Measurements from ENCODE around the gene TNFAIP3.

DNA sequence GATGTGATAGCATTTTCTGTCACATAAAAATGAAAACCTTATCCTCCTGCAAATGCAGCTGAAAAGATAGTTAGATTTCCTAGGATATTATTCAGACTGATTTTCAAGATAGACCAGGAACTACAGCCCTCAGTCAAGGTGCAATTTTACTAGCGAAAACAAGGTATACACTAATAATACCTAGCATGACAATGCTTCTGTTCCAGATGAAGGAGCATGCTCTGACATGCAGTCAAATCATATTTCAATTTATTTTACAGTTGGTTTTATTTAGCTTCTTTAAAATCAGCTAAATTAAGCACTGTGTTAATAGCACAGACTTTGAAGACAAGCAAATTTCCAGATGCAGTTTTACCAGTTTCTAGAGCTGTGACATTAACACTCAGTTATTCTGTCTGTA lies 14.2 kb upstream of the TNFAIP3 start:
- TF ChIP-seq EZH2 (IDR thresholded peaks at IDR 0.05; ENCODE audit: borderline replicate concordance, low read depth, low read length, severe bottlenecking), result no peak
- TF ChIP-seq, protein P1, sequence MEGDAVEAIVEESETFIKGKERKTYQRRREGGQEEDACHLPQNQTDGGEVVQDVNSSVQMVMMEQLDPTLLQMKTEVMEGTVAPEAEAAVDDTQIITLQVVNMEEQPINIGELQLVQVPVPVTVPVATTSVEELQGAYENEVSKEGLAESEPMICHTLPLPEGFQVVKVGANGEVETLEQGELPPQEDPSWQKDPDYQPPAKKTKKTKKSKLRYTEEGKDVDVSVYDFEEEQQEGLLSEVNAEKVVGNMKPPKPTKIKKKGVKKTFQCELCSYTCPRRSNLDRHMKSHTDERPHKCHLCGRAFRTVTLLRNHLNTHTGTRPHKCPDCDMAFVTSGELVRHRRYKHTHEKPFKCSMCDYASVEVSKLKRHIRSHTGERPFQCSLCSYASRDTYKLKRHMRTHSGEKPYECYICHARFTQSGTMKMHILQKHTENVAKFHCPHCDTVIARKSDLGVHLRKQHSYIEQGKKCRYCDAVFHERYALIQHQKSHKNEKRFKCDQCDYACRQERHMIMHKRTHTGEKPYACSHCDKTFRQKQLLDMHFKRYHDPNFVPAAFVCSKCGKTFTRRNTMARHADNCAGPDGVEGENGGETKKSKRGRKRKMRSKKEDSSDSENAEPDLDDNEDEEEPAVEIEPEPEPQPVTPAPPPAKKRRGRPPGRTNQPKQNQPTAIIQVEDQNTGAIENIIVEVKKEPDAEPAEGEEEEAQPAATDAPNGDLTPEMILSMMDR (IDR thresholded peaks at IDR 0.05; ENCODE audit: borderline replicate concordance, extremely low read depth, low read length, poor library complexity, severe bottlenecking), result no peak
